K562 (cell line): ENCODE results near the gene NOS1.

Experiments
- IFI16 ChIP-seq: fragments of 250-450 bp; sonication (Bioruptor Pico); IDR thresholded peaks from 2 replicates; pipeline ENCODE4 v2.1.2; 2022; ENCODE audit warnings: mild to moderate bottlenecking, inconsistent platforms
- SRSF9 ChIP-seq: fragments of 200-400 bp; formaldehyde crosslinking; IDR thresholded peaks from 2 replicates; pipeline ENCODE4 v1.6.1; 2017; ENCODE audit warnings: low read depth, low read length, borderline replicate concordance

DNA sequence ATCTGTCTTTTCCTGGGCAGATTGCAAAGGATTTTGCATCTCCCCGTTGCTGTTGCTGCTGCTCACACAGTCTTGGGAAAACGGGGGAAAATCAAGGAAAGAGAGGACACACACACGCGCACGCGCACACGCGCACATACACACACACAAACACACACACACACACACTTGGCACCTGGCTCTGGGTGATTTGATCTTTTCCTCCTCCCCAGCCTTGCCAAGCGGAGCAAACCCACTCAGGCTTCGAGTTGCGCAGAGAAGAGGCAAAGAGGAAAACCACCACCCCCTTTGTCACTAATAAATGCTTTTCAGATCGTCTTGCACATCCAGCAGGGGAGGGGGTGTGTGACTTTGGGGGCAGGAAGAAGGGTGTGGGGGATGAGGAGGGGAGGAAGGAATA lies 965 bp upstream of the NOS1 start:
- TF ChIP-seq SRSF9, result no peak
- no peak for TF ChIP-seq IFI16 (CRISPR knock-in tag)
